Naive thymus-derived CD8-positive, alpha-beta T cell (primary cell): ENCODE results near the gene SLC6A6. TPM values are rescaled to one million over a fixed set of nuclear protein-coding genes. Genes with fewer than 3 reads are reported as not detected.

Experiments
- ATAC-seq, 2 donors: fragments of 150-1000 bp; cut with Tn5 transposase in 1 of 2; sonication (Bioruptor Pico), chemical (Tn5 transposase) in 1 of 2; 1 replicate in 1 of 2; 2 replicates in 1 of 2; pipeline ENCODE4 v1.10.0; 2021; ENCODE audit warnings: mild to moderate bottlenecking in 2 of 2, moderate library complexity in 2 of 2
- POLR2A ChIA-PET: fragments of 350-600 bp; sonication (Branson Sonifier 250); formaldehyde crosslinking; loops from one replicate; lab custom pipeline; 2021; ENCODE audit warnings: antibody characterized with exemption; lab: Charles Lee
- DNase-seq, 10 donors: peaks; one replicate each; pipeline versions ENCODE4 v3.0.0 to v3.0.0-alpha.2; 2020 to 2022
- H3K27ac Mint-ChIP-seq, 10 donors: one replicate each; pipeline ENCODE4 v1.8.0; 2020 to 2022; ENCODE audit warnings: mild to moderate bottlenecking in 10 of 10, mixed read lengths in 10 of 10, moderate library complexity in 4 of 10, inconsistent platforms in 1 of 10
- H3K27me3 Mint-ChIP-seq, 5 donors: one replicate each; pipeline ENCODE4 v1.8.0; 2021 to 2022; ENCODE audit warnings: mixed read lengths in 5 of 5
- H3K36me3 Mint-ChIP-seq, 3 donors: one replicate each; pipeline ENCODE4 v1.8.0; 2020 to 2022; ENCODE audit warnings: mixed read lengths in 3 of 3, mild to moderate bottlenecking in 2 of 3, inconsistent platforms in 1 of 3
- H3K4me1 Mint-ChIP-seq, 4 donors: one replicate each; pipeline ENCODE4 v1.8.0; 2021 to 2022; ENCODE audit warnings: mixed read lengths in 4 of 4
- H3K4me3 Mint-ChIP-seq, 10 donors: one replicate each; pipeline ENCODE4 v1.8.0; 2020 to 2022; ENCODE audit warnings: mild to moderate bottlenecking in 10 of 10, mixed read lengths in 10 of 10, moderate library complexity in 6 of 10, inconsistent platforms in 1 of 10
- H3K9me3 Mint-ChIP-seq, 9 donors: one replicate each; pipeline ENCODE4 v1.8.0; 2020 to 2022; ENCODE audit warnings: mixed read lengths in 9 of 9, mild to moderate bottlenecking in 3 of 9, inconsistent platforms in 1 of 9, moderate library complexity in 1 of 9
- polyA plus RNA-seq, 3 donors: library from polyadenylated mRNA; unstranded; fragments of 300-500 nt; fragmentation: Illumina TruSeq; gene quantifications; one replicate each; pipeline ENCODE4 v1.2.3, GENCODE V29; 2021
- total RNA-seq, 8 experiments: library from RNA in 2 of 8; stranded (reverse) in 2 of 8; gene quantifications; one replicate each; pipeline ENCODE4 v1.2.3 and lab custom pipeline; 2021 to 2026

Gene SLC6A6
- total and polyA plus RNA-seq, 5 experiments from 2014 or later, result 2.1 to 43.7 (median 5.0) TPM

DNA sequence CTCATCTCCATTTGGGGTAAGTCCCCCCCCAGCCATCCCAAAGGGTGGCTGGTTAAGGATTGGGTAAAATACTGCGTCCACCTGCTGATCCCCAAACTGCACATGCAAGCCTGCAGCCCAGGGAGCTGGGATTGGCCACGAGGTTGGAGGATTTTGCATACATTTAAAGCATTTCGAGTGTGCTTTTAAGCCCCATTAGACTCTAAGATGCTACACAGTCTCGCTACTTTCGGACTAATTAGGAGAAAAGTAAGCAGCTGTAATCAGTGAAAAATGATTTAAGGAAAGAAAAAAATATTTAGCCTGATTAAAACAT, 23.9 kb downstream of the SLC6A6 start:
- peaks cover 53 to 91% (median 88%) of the 10 kb centered on the region in 4 donors for H3K4me1 Mint-ChIP-seq
- peak in 1 of 2 donors; percentile 17 for ATAC-seq
- DNase-seq, result no peak
- H3K36me3 Mint-ChIP-seq, result peaks cover 0 to 2% (median 0%) of the 10 kb centered on the region in 3 donors
- peak overlapping the region; percentile 62 to 78 (median 72) for H3K4me3 Mint-ChIP-seq
- POLR2A ChIA-PET, result interaction anchor here (1.5 to 1.7 kb wide), 2 partner anchors 22 to 24 kb away, joined by 6 to 7 read pairs; partner anchors contain the start of gene SLC6A6
- H3K27me3 Mint-ChIP-seq, result no peaks in the 10 kb centered on the region
- H3K27ac Mint-ChIP-seq, result peak overlapping the region; percentile 67 to 99 (median 91)
- H3K9me3 Mint-ChIP-seq, result no peaks in the 10 kb centered on the region

DNA sequence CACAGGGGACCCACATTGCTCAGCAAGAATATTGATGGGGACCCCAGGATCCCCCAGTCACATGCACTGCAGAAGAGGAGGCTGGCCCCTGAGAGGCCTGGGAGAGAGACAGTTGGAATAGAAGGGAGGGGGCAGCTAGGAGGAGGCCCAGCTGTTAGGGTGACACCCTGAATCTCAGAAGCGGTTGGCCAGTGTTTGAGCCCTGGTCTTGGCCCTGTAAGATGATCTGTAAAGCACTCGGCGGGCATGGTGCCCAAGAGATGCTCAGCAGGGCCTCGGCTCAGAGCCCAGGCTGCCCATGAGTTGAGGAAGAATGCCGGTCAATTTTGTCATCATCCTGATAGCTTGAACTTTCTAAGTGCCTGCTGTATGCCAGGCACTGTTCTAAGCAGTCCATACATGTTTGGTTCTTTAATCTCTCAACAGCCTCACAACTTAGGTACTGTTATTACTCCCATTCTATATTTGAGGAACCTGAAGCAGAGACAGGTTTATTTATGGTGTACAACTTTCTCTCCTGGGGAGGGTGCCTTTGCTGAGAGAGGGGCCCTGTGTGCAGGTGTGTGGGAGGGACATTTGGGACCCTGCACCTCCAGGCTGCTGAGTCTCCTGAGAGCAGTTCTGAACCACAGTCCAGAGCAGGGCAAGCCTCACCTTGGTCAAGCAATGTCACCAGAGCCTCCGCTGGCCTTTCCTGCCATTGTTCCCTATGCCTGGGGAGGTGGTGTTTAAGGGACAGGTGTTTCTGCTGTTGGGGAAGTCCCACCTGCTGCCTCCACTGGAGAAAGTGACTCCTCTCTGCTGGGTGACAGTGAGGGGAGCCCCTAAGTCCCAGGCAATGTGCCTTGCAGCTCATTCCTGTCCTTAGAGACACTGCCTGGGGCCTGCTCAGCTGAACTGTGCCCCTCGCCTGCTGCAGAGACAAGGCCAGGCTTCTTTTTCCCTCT, 26.0 kb downstream of the SLC6A6 start:
- Mint-ChIP-seq H3K27me3 (no peaks in the 10 kb centered on the region), H3K9me3 (no peaks in the 10 kb centered on the region), H3K4me1 (peaks cover 57 to 100% (median 98%) of the 10 kb centered on the region in 4 donors), H3K4me3 (peak overlapping the region in 3 of 10 donors; percentile 2 to 29 (median 3)), H3K27ac (peak overlapping the region; percentile 90 to 99 (median 97)), H3K36me3 (no peaks in the 10 kb centered on the region)
- DNase-seq (no peak), ATAC-seq (no peak)
- POLR2A ChIA-PET, result interaction anchor here (0.9 to 6.7 kb wide), 2 partner anchors 26 kb away, joined by 4 to 108 read pairs; partner anchors contain the start of gene SLC6A6

DNA sequence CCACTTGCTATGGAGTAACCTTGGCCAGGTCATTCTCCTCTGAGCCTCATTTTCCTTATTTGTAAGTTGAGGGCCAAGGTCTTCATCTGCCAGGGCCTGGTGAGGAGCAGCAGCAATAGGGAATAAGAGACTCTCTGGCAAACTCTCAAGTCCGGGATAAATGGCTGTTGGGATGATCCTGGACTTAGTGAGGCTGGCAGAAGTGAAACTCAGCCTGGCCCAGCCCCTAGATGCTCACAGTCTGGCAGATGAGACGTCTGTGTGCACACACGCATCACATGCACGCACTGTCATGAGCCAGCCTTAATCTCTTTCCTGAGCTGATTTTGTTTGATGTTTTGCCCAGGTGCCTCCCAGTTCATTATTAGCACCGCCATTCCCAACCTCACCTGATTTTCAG, 26.8 kb downstream of the SLC6A6 start:
- Mint-ChIP-seq H3K9me3 (no peaks in the 10 kb centered on the region), H3K27ac (peak overlapping the region; percentile 90 to 99 (median 97)), H3K4me1 (peaks cover 52 to 100% (median 95%) of the 10 kb centered on the region in 4 donors), H3K4me3 (peak overlapping the region in 3 of 10 donors; percentile 2 to 14 (median 5)), H3K36me3 (no peaks in the 10 kb centered on the region), H3K27me3 (no peaks in the 10 kb centered on the region)
- no peak for DNase-seq
- no peak for ATAC-seq
- POLR2A ChIA-PET, result interaction anchor here (6.7 kb wide), 1 partner anchor 27 kb away, joined by 108 read pairs; the partner anchor contains the start of gene SLC6A6

DNA sequence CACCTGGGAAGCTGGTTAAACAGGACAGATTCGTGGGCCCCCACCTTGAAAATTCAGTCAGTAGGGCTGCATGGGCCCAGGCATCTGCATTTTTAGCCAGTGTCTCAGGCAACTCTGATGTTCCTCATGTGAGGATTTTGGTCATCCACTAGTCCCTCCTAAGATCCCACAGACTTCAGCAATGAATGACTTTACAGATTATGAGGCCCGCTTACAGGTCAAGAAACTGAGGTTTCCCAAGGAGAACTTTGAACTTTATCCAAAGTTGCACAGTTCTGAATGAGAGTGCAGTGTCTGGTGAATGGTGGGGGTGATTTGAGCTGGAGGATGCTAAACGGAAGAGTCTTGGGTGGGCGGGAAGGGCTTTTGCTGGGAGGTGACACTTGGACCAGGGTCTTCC, 27.2 kb downstream of the SLC6A6 start:
- no peaks in the 10 kb centered on the region for H3K9me3 Mint-ChIP-seq
- H3K4me1 Mint-ChIP-seq, result peaks cover 55 to 100% (median 95%) of the 10 kb centered on the region in 4 donors
- no peaks in the 10 kb centered on the region for H3K27me3 Mint-ChIP-seq
- no peak for DNase-seq
- H3K4me3 Mint-ChIP-seq, result peak overlapping the region in 1 of 10 donors; percentile 2
- ATAC-seq, result no peak
- H3K27ac Mint-ChIP-seq, result peak overlapping the region; percentile 90 to 99 (median 97)
- POLR2A ChIA-PET, result interaction anchor here (6.7 kb wide), 1 partner anchor 27 kb away, joined by 108 read pairs; the partner anchor contains the start of gene SLC6A6
- no peaks in the 10 kb centered on the region for H3K36me3 Mint-ChIP-seq

DNA sequence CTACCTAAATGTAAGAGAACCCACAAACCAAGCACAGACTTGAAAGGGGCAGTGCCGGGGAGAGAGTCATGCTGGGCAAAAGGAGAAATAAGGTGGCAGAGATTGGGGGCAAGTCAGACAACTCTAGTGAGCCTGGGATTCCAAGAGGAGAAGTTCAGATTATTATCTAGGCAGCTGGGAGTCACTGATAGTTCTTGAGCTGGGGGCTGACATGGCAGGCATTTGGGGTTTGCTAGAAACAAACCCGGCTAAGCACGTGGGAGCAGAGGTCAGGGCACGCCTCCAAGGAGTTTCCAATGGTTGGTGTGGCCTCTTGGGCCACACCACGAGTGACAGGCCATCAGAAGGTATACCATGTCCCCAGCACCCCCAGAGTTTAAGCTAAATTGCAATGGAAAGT, 27.6 kb downstream of the SLC6A6 start:
- peak overlapping the region in 4 of 10 donors; percentile 2 to 45 (median 22) for H3K4me3 Mint-ChIP-seq

DNA sequence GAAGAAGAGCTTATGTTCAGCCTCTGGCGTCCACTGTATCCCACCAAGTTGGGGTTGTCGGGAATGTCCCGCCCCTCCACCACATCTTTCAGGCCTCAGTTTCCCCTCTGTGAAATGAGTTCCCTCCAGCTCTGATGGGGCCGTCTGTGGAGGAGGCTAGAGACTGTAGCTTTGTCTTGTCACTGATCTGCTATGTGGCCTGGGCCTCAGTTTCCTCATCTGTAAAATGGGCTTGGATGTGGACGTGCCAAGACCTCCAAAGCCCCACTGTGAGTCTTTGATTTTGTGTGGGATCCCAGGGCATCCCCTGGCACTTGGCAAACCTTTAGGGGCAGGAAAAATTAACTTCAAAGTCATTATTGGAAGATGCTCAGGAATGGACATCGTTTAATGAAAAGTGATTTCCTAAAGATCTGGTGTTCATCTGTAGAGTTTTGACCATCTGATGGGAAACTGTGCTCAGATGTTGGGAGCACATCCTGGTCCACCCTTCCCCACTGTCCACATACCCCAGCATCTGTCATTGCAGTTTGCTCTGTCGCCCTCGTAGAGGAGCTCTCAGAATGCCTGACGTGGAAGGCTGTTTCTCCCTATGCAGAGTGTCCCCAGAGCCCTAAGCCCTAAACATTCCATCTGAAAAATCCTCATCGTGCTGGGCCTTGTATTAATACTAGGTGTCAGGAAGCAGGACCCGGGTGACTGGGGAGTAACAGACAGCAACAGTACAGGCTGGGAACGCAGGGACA, 28.5 kb downstream of the SLC6A6 start:
- Mint-ChIP-seq H3K27me3 (no peaks in the 10 kb centered on the region), H3K27ac (peak overlapping the region; percentile 97 to 99 (median 99)), H3K9me3 (no peaks in the 10 kb centered on the region), H3K36me3 (no peaks in the 10 kb centered on the region), H3K4me3 (peak overlapping the region; percentile 50 to 88 (median 84)), H3K4me1 (peaks cover 50 to 100% (median 91%) of the 10 kb centered on the region in 4 donors)
- ATAC-seq (no peak), DNase-seq (no peak)
- POLR2A ChIA-PET, result interaction anchor here (0.6 to 6.7 kb wide), 6 partner anchors 11 to 374 kb away, joined by 3 to 108 read pairs (median 5); partner anchors contain the start of genes CCDC174, LSM3, SLC6A6 and XPC

More for the DNA sequence above, 27.6 kb downstream of the SLC6A6 start:
- POLR2A ChIA-PET, result interaction anchor here (0.6 to 6.7 kb wide), 5 partner anchors 11 to 373 kb away, joined by 3 to 108 read pairs (median 4); partner anchors contain the start of genes LSM3, SLC6A6 and XPC
- no peak for ATAC-seq
- H3K27me3 Mint-ChIP-seq, result no peaks in the 10 kb centered on the region
- no peak for DNase-seq
- peaks cover 56 to 100% (median 95%) of the 10 kb centered on the region in 4 donors for H3K4me1 Mint-ChIP-seq
- no peaks in the 10 kb centered on the region for H3K9me3 Mint-ChIP-seq
- peak overlapping the region; percentile 90 to 99 (median 97) for H3K27ac Mint-ChIP-seq
- no peaks in the 10 kb centered on the region for H3K36me3 Mint-ChIP-seq

DNA sequence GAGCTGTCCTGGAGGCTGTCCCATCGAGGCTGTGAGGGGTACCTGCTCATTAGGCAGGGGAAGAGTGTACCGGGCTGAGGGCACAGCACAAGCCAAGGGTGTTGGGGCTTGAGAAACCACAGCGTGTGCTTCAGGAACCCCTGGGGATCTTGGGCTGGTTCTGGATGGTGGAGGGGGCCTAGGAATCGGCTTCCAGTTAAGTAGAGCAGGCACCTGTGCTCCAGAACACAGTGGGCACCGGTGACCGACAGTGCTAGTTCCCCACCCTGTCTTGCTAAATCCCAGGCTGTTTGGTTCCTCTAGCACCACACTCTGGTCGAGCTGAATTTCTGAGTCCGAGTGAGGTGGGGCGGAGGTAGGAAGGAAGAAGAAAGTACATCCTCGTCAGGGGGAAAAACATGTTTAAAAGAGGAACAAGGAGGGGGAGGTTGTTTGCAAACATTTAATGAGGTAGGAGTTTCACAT, 29.1 kb downstream of the SLC6A6 start:
- peak overlapping the region; percentile 50 to 88 (median 84) for H3K4me3 Mint-ChIP-seq
- peak overlapping the region; percentile 97 to 99 (median 99) for H3K27ac Mint-ChIP-seq
- ATAC-seq (peak in 1 of 2 donors; percentile 2), DNase-seq (peak in 1 of 10 donors; percentile 2)
- POLR2A ChIA-PET, result interaction anchor here (1.2 to 6.7 kb wide), 5 partner anchors 15 to 253 kb away, joined by 4 to 108 read pairs (median 6); partner anchors contain the start of genes CCDC174, LSM3, SLC6A6 and XPC
- H3K36me3 Mint-ChIP-seq, result no peaks in the 10 kb centered on the region
- no peaks in the 10 kb centered on the region for H3K27me3 Mint-ChIP-seq
- H3K4me1 Mint-ChIP-seq, result peaks cover 45 to 98% (median 86%) of the 10 kb centered on the region in 4 donors
- H3K9me3 Mint-ChIP-seq, result no peaks in the 10 kb centered on the region

DNA sequence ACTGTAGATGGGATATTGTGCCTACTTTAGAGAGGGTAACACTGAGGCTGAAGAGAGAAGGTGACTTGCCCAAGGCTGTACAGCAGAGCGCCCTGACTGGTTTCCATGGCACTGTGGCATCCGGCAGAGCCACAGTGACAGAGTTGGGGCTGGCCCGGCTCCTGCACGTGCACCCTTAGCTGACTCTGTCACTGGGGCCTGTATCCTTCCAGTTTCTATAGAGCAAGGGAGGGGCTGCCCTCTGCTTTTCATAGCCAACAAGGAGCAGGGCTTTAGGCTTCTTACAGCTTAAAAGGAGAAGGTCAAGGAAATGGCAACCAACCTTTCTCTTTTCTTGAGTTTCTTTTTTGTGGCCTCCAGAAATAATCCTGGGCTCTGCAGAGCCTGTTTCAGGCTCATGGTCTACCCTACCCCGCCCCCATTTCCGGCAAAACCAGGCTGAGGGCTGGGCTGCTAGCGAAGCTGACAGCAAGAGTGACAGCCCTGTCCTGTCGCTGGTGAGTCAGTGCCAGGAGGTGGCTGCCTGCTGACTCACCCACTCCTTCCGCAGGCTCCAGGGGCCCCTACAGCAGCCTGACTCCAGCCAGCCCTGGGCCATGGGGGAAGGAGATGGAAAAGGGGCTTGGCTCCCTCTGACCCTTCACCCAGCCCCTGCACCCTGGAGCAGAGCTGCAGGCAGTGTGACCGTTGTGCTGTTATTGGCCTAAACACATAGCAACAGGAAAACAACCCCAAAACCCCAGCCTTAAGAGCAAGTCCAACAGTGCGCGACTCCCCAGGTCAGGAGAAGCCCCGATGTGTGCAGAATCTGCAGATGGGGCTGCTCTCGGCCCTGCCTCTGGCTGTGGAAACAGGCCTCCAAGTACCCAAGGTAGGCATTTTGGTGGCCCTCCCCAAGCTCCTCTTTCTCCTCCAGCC, 29.8 kb downstream of the SLC6A6 start:
- Mint-ChIP-seq H3K4me3 (peak overlapping the region; percentile 50 to 88 (median 84)), H3K27me3 (no peaks in the 10 kb centered on the region), H3K4me1 (peaks cover 46 to 98% (median 83%) of the 10 kb centered on the region in 4 donors), H3K36me3 (no peaks in the 10 kb centered on the region), H3K9me3 (no peaks in the 10 kb centered on the region), H3K27ac (peak overlapping the region; percentile 97 to 99 (median 99))
- DNase-seq (peak; percentile 73 to 96 (median 92)), ATAC-seq (peak; percentile 89)
- POLR2A ChIA-PET, result interaction anchor here (0.9 to 6.7 kb wide), 6 partner anchors 14 to 253 kb away, joined by 4 to 108 read pairs (median 6); partner anchors contain the start of genes CCDC174, LSM3, SLC6A6 and XPC

DNA sequence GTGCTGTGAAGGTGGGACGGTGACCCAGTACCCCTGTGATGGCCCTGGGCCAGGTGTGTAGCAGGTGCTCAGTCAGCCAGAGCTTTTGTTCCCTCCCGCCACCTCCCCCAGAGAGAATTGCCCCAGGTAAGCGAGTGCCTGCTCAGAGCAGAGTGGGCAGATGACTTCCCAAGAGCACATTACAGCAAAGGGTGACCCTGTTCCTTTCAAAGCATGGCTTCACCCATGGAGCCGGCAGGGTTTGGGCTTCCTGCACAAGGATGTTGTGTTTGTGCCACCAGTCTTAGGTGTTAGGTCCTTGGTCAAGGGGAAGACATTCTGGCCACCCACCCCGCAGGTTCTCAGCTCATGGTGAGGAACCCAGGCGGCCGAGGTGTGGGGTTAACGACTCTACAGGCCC, 30.7 kb downstream of the SLC6A6 start:
- ATAC-seq (no peak), DNase-seq (no peak)
- Mint-ChIP-seq H3K4me3 (peak overlapping the region in 6 of 10 donors; percentile 54 to 88 (median 79)), H3K4me1 (peaks cover 37 to 92% (median 75%) of the 10 kb centered on the region in 4 donors), H3K9me3 (no peaks in the 10 kb centered on the region), H3K27me3 (no peaks in the 10 kb centered on the region), H3K36me3 (no peaks in the 10 kb centered on the region), H3K27ac (peak overlapping the region; percentile 97 to 99 (median 99))
- POLR2A ChIA-PET, result interaction anchor here (0.6 to 6.7 kb wide), 3 partner anchors 9 to 1950 kb away, joined by 4 to 108 read pairs (median 5); partner anchors contain the start of gene SLC6A6

DNA sequence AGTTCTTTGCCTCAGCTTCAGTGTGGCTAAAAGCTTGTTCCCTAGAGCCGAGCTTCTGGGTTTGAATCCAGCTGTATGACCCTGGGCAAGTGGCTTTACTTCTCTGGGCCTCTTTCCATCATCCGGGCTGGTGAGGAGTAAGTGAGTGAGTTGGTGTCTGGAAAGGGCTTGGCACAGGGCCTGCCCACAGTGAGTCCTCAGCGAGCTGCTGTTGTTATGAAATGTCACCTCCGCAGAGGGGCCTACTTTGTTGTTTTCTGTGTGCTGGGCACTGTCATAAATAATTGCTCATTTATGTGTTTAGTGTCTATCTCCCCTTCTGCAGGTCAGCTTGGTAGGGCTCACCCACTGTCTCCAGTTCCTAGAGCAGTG, 31.7 kb downstream of the SLC6A6 start:
- no peak for ATAC-seq
- H3K36me3 Mint-ChIP-seq, result no peaks in the 10 kb centered on the region
- peak overlapping the region in 3 of 10 donors; percentile 2 to 53 (median 43) for H3K4me3 Mint-ChIP-seq
- H3K27ac Mint-ChIP-seq, result peak overlapping the region in 9 of 10 donors; percentile 37 to 99 (median 85)
- no peaks in the 10 kb centered on the region for H3K9me3 Mint-ChIP-seq
- peaks cover 32 to 91% (median 73%) of the 10 kb centered on the region in 4 donors for H3K4me1 Mint-ChIP-seq
- POLR2A ChIA-PET, result interaction anchor here (1.6 to 6.7 kb wide), 2 partner anchors 10 to 32 kb away, joined by 5 to 108 read pairs; partner anchors contain the start of gene SLC6A6
- no peaks in the 10 kb centered on the region for H3K27me3 Mint-ChIP-seq
- DNase-seq, result no peak
